Endothelial cell of umbilical vein (primary cell): ENCODE results near the gene LMBRD1. TPM values are rescaled to one million over a fixed set of nuclear protein-coding genes. Genes with fewer than 3 reads are reported as not detected.
"Not testable (repeated sequence)": the region's sequence is repeated elsewhere in the genome, so short reads cannot be mapped to it uniquely, and the experiment has no call there.

Source experiments
- BruUV-seq: library from RNA; stranded (reverse); fragments of 400-500 nt; replicated peaks from 2 replicates; lab custom pipeline; 2021; lab: Mats Ljungman, UMichigan
- CTCF ChIA-PET: fragments of 300-600, 350-600 bp; sonication (Branson Sonifier 250); formaldehyde crosslinking; loops from one replicate; lab custom pipeline; 2021; ENCODE audit warnings: antibody characterized with exemption, inconsistent platforms; lab: Charles Lee
- POLR2A ChIA-PET: fragments of 300-600, 350-600 bp; sonication (Branson Sonifier 250); formaldehyde crosslinking; loops from one replicate; lab custom pipeline; 2021; ENCODE audit warnings: antibody characterized with exemption, inconsistent platforms; lab: Charles Lee
- DNase-seq: peaks from one replicate; pipeline ENCODE4 v3.0.0-alpha.2; 2011; ENCODE audit warnings: low read depth, low spot score
- FAIRE-seq: peaks from 2 replicates; lab custom pipeline; 2011; peaks lifted over from hg19 to GRCh38; lab: Jason Lieb, UNC
- H2AFZ ChIP-seq: 2 replicates; pipeline ENCODE4 v1.6.0; 2012; ENCODE audit warnings: low read depth, low read length, control low read depth, inconsistent platforms
- H3K27ac ChIP-seq: 2 replicates; pipeline ENCODE4 v1.5.1; 2011; ENCODE audit warnings: low read depth, mild to moderate bottlenecking, control low read depth, low read length, moderate library complexity; ENCODE audit not compliant: insufficient read depth
- H3K27me3 ChIP-seq, 2 experiments: 2 replicates each; pipeline versions ENCODE4 v1.6.0 to v1.6.1; 2011; ENCODE audit warnings: low read length in 2 of 2, mixed read lengths in 1 of 2; ENCODE audit not compliant: control insufficient read depth in 2 of 2, insufficient read depth in 2 of 2
- H3K36me3 ChIP-seq, 2 experiments: 2 replicates in 1 of 2; 3 replicates in 1 of 2; pipeline ENCODE4 v1.5.1; 2011; ENCODE audit warnings: low read length in 2 of 2, mild to moderate bottlenecking in 1 of 2, moderate library complexity in 1 of 2; ENCODE audit not compliant: control insufficient read depth in 2 of 2, insufficient read depth in 2 of 2; ENCODE audit errors: extremely low read depth in 1 of 2
- H3K4me1 ChIP-seq: 3 replicates; pipeline ENCODE4 v1.5.1; 2011; ENCODE audit warnings: mild to moderate bottlenecking, low read length; ENCODE audit not compliant: control insufficient read depth, insufficient read depth; ENCODE audit errors: extremely low read depth
- H3K4me2 ChIP-seq: 2 replicates; pipeline ENCODE4 v1.6.1; 2011; ENCODE audit warnings: low read length, control low read depth, mixed read lengths; ENCODE audit not compliant: insufficient read depth
- H3K4me3 ChIP-seq, 3 experiments: fragments of 200-600 bp in 1 of 3; sonication (generic), shearing (Covaris generic) in 1 of 3; replicated peaks in 1 of 3; 2 replicates each; pipeline ENCODE4 v1.5.1; 2011 to 2016; ENCODE audit warnings: control low read depth in 3 of 3, low read length in 3 of 3, mild to moderate bottlenecking in 2 of 3, inconsistent platforms in 1 of 3, low read depth in 1 of 3, moderate library complexity in 1 of 3; ENCODE audit not compliant: insufficient read depth in 1 of 3
- H3K79me2 ChIP-seq: 2 replicates; pipeline ENCODE4 v1.6.0; 2012; ENCODE audit warnings: low read length, inconsistent platforms; ENCODE audit not compliant: control insufficient read depth, insufficient read depth
- H3K9ac ChIP-seq: replicated peaks from 2 replicates; pipeline ENCODE3; 2011; ENCODE audit warnings: low read length, control low read depth; ENCODE audit not compliant: insufficient read depth; ENCODE audit errors: extremely low read depth
- H3K9me1 ChIP-seq: replicated peaks from 3 replicates; pipeline ENCODE4 v1.6.0; 2011; ENCODE audit warnings: mild to moderate bottlenecking, low read length; ENCODE audit not compliant: control insufficient read depth, insufficient read depth; ENCODE audit errors: extremely low read depth
- H3K9me3 ChIP-seq: replicated peaks from 2 replicates; pipeline ENCODE4 v1.5.1; 2012; ENCODE audit warnings: low read length, inconsistent platforms; ENCODE audit not compliant: control insufficient read depth, insufficient read depth
- H4K20me1 ChIP-seq: replicated peaks from 2 replicates; pipeline ENCODE3; 2011; ENCODE audit warnings: mild to moderate bottlenecking, low read length; ENCODE audit not compliant: control insufficient read depth, insufficient read depth; ENCODE audit errors: extremely low read depth
- CTCF ChIP-seq, 2 donors: IDR thresholded peaks; 1 replicate in 1 of 2; 2 replicates in 1 of 2; pipeline ENCODE4 v1.5.1; 2011; ENCODE audit warnings: low read length in 2 of 2, mild to moderate bottlenecking in 2 of 2, moderate library complexity in 2 of 2, control low read depth in 1 of 2, inconsistent platforms in 1 of 2, low read depth in 1 of 2; ENCODE audit not compliant: insufficient read depth in 1 of 2; ENCODE audit errors: extremely low read depth in 1 of 2
- EZH2 ChIP-seq: IDR thresholded peaks from 2 replicates; pipeline ENCODE4 v1.6.1; 2012; ENCODE audit warnings: borderline replicate concordance, low read depth, mild to moderate bottlenecking, moderate library complexity, low read length, inconsistent platforms; ENCODE audit not compliant: severe bottlenecking
- FOS ChIP-seq: IDR thresholded peaks from 2 replicates; pipeline ENCODE4 v1.6.1; 2011; ENCODE audit warnings: mild to moderate bottlenecking, low read length, moderate library complexity, borderline replicate concordance; ENCODE audit not compliant: insufficient read depth
- GATA2 ChIP-seq: IDR thresholded peaks from 2 replicates; pipeline ENCODE4 v1.7.0; 2011; ENCODE audit warnings: low read depth, mild to moderate bottlenecking, moderate library complexity, mixed read lengths, low read length; ENCODE audit not compliant: insufficient read length, insufficient read depth
- JUN ChIP-seq: IDR thresholded peaks from 2 replicates; pipeline ENCODE4 v1.6.1; 2011; ENCODE audit warnings: borderline replicate concordance, low read depth; ENCODE audit not compliant: insufficient read length, insufficient read depth
- MAX ChIP-seq: IDR thresholded peaks from 2 replicates; pipeline ENCODE4 v1.6.1; 2011; ENCODE audit not compliant: insufficient read depth, insufficient read length
- MYC ChIP-seq: IDR thresholded peaks from one replicate; pipeline ENCODE4 v1.6.1; 2011; ENCODE audit warnings: mild to moderate bottlenecking, low read depth, low read length
- POLR2A ChIP-seq: IDR thresholded peaks from 2 replicates; pipeline ENCODE4 v1.6.1; 2012; ENCODE audit warnings: low read depth, mild to moderate bottlenecking, control low read depth, low read length
- POLR2AphosphoS5 ChIP-seq: IDR thresholded peaks from 2 replicates; pipeline ENCODE4 v1.6.1; 2012; ENCODE audit warnings: low read depth, mild to moderate bottlenecking, control low read depth, low read length, moderate library complexity; ENCODE audit not compliant: insufficient read depth
- dilution Hi-C: fragments of 300-500 bp; cut with MboI; formaldehyde crosslinking; loops from one replicate; pipeline ENCODE4 v1.15.0; 2019; ENCODE audit warnings: low sequenced_read_pairs; ENCODE audit not compliant: extremely low pct_ligation_motif_present
- intact Hi-C: fragments of 100-400 bp; cut with micrococcal nuclease; formaldehyde crosslinking; loops from one replicate; pipeline ENCODE4 v1.10.0; 2022
- polyA plus RNA-seq, 4 experiments: library from polyadenylated mRNA; depleted of rRNA in 3 of 4; stranded (reverse) in 3 of 4; unstranded in 1 of 4; fragments of >200 nt; gene quantifications; 2 replicates each; pipeline versions ENCODE4 v1.2.1 to v1.2.3, GENCODE V29; 2011 to 2012; ENCODE audit warnings: missing spikeins in 1 of 4
- total RNA-seq: library from RNA; stranded (reverse); gene quantifications from 2 replicates; pipeline ENCODE4 v1.2.3, GENCODE V29; 2021

LMBRD1 gene
- total and polyA plus RNA-seq, 2 donors (not counting 3 experiments of a cell fraction or from before 2014, with no cell fraction given), result 9.8 to 14.6 TPM

GRCh38 chr6:69666779-69667178 lies 130.0 kb downstream of the LMBRD1 start:
- H3K4me1 ChIP-seq, H3K4me2 ChIP-seq, H3K4me3 ChIP-seq, dilution Hi-C loops, DNase-seq, H4K20me1 ChIP-seq, intact Hi-C loops, POLR2A ChIA-PET, H3K9me1 ChIP-seq, CTCF ChIA-PET, H3K36me3 ChIP-seq, FAIRE-seq, H2AFZ ChIP-seq, BruUV-seq, H3K9me3 ChIP-seq, H3K27me3 ChIP-seq, H3K9ac ChIP-seq, H3K27ac ChIP-seq, H3K79me2 ChIP-seq: not testable (repeated sequence)

GRCh38 chr6:69665437-69665836 lies 131.4 kb downstream of the LMBRD1 start:
- Histone ChIP-seq H3K4me1 (no peaks in the 10 kb centered on the region), H3K9me1 (no peaks in the 10 kb centered on the region), H3K27ac (no peak overlapping the region), H3K27me3 (no peaks in the 10 kb centered on the region), H2AFZ (no peak overlapping the region), H3K4me3 (no peak overlapping the region), H4K20me1 (no peaks in the 10 kb centered on the region), H3K9ac (no peak overlapping the region), H3K9me3 (no peaks in the 10 kb centered on the region), H3K36me3 (no peaks in the 10 kb centered on the region), H3K79me2 (no peaks in the 10 kb centered on the region), H3K4me2 (no peak overlapping the region)
- FAIRE-seq, result no peak
- BruUV-seq, result no TSS peak
- DNase-seq, result no peak
- dilution Hi-C loops (no loop called here), intact Hi-C loops (no loop called here)
- CTCF ChIA-PET, result no interaction called here
- POLR2A ChIA-PET, result no interaction called here
- TF ChIP-seq EZH2 (no peak), MYC (no peak), FOS (no peak), POLR2AphosphoS5 (no peak), MAX (no peak), JUN (no peak), POLR2A (no peak), GATA2 (no peak), CTCF (IDR thresholded peaks at IDR 0.05; ENCODE audit: extremely low read depth in 1 of 2, insufficient read depth in 1 of 2, low read depth in 1 of 2, low read length in 2 of 2) (no peak)
